Measurements from ENCODE around the gene TMEM181. TPM values are rescaled to one million over a fixed set of nuclear protein-coding genes. Genes with fewer than 3 reads are reported as not detected.

The TMEM181 gene
- polyA plus RNA-seq, 1 of the 3 experiments (the other 2 are of a cell fraction) = 19.5 TPM

DNA sequence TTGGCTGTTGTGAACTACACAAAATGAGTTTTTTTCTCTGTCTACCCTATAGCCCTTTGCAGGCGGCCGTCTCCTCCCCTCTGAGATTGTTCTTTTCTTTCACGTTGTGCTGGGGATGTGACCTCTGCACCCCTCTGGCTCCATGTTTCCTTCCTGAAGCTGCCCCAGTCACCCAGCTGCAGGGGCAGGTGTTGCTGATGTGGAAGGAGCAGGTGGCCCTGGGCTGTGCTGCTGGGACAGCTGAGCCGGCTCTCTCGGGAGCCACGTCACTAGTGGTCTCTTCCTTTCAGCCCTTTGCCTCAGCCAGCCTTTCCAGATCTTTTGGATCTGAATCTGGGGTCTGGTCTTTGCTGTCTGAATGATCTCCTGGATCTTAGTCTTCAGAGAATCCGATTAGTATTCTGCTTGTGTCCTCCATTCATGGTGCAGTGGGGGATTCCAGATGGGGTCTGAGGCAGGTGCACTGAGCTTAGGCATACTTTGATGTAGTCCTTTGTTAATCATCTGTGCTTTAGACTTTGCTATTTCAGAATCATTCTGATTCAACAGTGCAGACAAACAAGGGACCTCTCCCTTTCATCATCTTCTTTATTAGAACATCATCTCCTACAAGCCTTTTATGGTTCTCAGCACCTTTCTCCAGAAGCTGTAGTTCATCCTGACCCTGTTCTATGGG lies 31.4 kb downstream of the TMEM181 start (continued):
- TF ChIP-seq, protein P1, sequence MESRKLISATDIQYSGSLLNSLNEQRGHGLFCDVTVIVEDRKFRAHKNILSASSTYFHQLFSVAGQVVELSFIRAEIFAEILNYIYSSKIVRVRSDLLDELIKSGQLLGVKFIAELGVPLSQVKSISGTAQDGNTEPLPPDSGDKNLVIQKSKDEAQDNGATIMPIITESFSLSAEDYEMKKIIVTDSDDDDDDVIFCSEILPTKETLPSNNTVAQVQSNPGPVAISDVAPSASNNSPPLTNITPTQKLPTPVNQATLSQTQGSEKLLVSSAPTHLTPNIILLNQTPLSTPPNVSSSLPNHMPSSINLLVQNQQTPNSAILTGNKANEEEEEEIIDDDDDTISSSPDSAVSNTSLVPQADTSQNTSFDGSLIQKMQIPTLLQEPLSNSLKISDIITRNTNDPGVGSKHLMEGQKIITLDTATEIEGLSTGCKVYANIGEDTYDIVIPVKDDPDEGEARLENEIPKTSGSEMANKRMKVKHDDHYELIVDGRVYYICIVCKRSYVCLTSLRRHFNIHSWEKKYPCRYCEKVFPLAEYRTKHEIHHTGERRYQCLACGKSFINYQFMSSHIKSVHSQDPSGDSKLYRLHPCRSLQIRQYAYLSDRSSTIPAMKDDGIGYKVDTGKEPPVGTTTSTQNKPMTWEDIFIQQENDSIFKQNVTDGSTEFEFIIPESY (IDR thresholded peaks at IDR 0.05; ENCODE audit: borderline replicate concordance, low read depth) = no peak
- TF ChIP-seq YY1 (IDR thresholded peaks at IDR 0.05; ENCODE audit: low read depth) = no peak
- TF ChIP-seq MXI1 (IDR thresholded peaks at IDR 0.05; ENCODE audit: low read depth, low read length) = no peak

DNA sequence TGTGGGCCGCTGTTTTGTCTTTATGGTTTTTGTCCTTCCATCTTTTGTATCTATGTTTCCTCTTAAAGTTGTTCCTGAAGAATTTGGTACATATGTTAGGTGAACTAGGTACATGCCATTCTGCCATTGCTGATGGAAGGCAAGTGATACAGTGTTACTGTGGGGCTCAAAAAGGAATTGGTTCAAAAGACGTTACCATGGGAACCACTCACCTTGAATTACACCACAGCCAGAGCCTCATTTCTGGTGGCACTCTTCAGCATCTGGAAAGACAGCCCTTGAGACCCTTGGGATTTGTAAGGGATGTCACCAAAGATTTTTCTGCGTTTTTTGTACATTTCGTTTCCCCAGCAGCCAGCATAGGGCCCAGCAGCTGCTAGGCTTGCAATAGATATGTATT lies 31.9 kb downstream of the TMEM181 start:
- DNase-seq = no peak
- Histone ChIP-seq H3K9me3 (no peaks in the 10 kb centered on the region), H3K4me2 (no peak overlapping the region), H3K4me1 (ENCODE audit: control insufficient read depth in 1 of 2, insufficient read depth in 2 of 2, low read depth in 1 of 2, low read length in 1 of 2) (no peaks in the 10 kb centered on the region; a peak in 1 of 4 replicates), H3K79me2 (ENCODE audit: insufficient read depth) (no peaks in the 10 kb centered on the region), H3K36me3 (replicated peaks in 1 of 2; ENCODE audit: control insufficient read depth in 1 of 2, insufficient read depth in 2 of 2, low read length in 1 of 2) (peaks cover 29 to 52% of the 10 kb centered on the region in 2 experiments), H3K9ac (no peak overlapping the region), H3K9me2 (no peaks in the 10 kb centered on the region), H2AFZ (ENCODE audit: low read depth) (no peak overlapping the region), H4K20me1 (ENCODE audit: insufficient read depth) (no peaks in the 10 kb centered on the region), H3F3A (replicated peaks; ENCODE audit: insufficient read depth) (no peaks in the 10 kb centered on the region), H3K4me3 (ENCODE audit: low read depth in 2 of 2, low read length in 1 of 2) (no peak overlapping the region), H3K27ac (ENCODE audit: low read depth in 2 of 2, low read length in 1 of 2) (no peak overlapping the region), H3K27me3 (ENCODE audit: insufficient read depth) (no peaks in the 10 kb centered on the region)
- TF ChIP-seq TEAD4 (IDR thresholded peaks at IDR 0.05; ENCODE audit: borderline replicate concordance, insufficient read depth) (no peak), YY1 (IDR thresholded peaks at IDR 0.05; ENCODE audit: low read depth) (no peak), NRF1 (IDR thresholded peaks at IDR 0.05; ENCODE audit: low read depth, low read length) (no peak), JUND (IDR thresholded peaks at IDR 0.05) (no peak), RAD21 (IDR thresholded peaks at IDR 0.05; ENCODE audit: low read length) (no peak), FOXM1 (IDR thresholded peaks at IDR 0.05; ENCODE audit: low read depth) (no peak), MXI1 (IDR thresholded peaks at IDR 0.05; ENCODE audit: low read depth, low read length) (no peak), NFIC (IDR thresholded peaks at IDR 0.05; ENCODE audit: borderline replicate concordance) (no peak)
- TF ChIP-seq, protein P2, sequence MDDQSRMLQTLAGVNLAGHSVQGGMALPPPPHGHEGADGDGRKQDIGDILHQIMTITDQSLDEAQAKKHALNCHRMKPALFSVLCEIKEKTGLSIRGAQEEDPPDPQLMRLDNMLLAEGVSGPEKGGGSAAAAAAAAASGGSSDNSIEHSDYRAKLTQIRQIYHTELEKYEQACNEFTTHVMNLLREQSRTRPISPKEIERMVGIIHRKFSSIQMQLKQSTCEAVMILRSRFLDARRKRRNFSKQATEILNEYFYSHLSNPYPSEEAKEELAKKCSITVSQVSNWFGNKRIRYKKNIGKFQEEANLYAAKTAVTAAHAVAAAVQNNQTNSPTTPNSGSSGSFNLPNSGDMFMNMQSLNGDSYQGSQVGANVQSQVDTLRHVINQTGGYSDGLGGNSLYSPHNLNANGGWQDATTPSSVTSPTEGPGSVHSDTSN (IDR thresholded peaks at IDR 0.05) = no peak
- CTCF ChIA-PET = interaction anchor here (1.8 kb wide), 1 partner anchor 13 kb away, joined by 8 read pairs; no protein-coding TSS in a partner anchor
- POLR2A ChIA-PET = no interaction called here
- 100% methylated on average over 4 of the region's 4 CpGs for WGBS (ENCODE audit: low lambda C conversion rate)

DNA sequence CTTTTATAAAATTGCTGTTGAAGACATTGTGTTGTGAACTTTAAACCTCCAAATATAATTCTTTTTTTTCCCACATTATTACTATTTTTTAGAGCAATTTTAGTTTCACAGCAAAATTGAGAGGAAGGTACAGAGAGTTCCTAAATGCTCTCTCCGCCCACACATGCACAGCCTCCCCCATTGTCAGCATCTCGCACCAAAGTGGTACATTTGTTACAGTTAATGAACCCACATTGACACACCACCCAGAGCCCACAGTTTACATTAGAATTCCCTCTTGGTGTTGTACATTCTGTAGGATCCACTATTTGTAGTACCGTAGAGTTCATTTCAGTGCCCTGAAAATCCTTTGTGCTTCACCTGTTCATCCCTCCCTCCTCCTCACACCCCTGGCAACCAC lies 33.8 kb downstream of the TMEM181 start:
- ChIA-PET CTCF (interaction anchor here (1.1 to 2.0 kb wide), 4 partner anchors 10 to 98 kb away, joined by 3 to 8 read pairs (median 6); no protein-coding TSS in a partner anchor), POLR2A (no interaction called here)
- no peaks in the 10 kb centered on the region for H3K9me2 ChIP-seq
- no peaks in the 10 kb centered on the region for H3F3A ChIP-seq (replicated peaks; ENCODE audit: insufficient read depth)
- no peaks in the 10 kb centered on the region for H3K9me3 ChIP-seq
- H3K27ac ChIP-seq (ENCODE audit: low read depth in 2 of 2, low read length in 1 of 2) = no peak overlapping the region
- H3K9ac ChIP-seq = no peak overlapping the region
- H2AFZ ChIP-seq (ENCODE audit: low read depth) = no peak overlapping the region
- peaks cover 25 to 46% of the 10 kb centered on the region in 2 experiments for H3K36me3 ChIP-seq (replicated peaks in 1 of 2; ENCODE audit: control insufficient read depth in 1 of 2, insufficient read depth in 2 of 2, low read length in 1 of 2)
- WGBS (ENCODE audit: low lambda C conversion rate) = 100% methylated on average over 3 of the region's 3 CpGs
- H3K79me2 ChIP-seq (ENCODE audit: insufficient read depth) = no peaks in the 10 kb centered on the region
- H3K4me1 ChIP-seq (ENCODE audit: control insufficient read depth in 1 of 2, insufficient read depth in 2 of 2, low read depth in 1 of 2, low read length in 1 of 2) = no peaks in the 10 kb centered on the region; a peak in 1 of 4 replicates
- no peak for DNase-seq
- H4K20me1 ChIP-seq (ENCODE audit: insufficient read depth) = no peaks in the 10 kb centered on the region
- H3K4me3 ChIP-seq (ENCODE audit: low read depth in 2 of 2, low read length in 1 of 2) = no peak overlapping the region
- no peaks in the 10 kb centered on the region for H3K27me3 ChIP-seq (ENCODE audit: insufficient read depth)
- TF ChIP-seq EP300 (IDR thresholded peaks at IDR 0.05; ENCODE audit: borderline replicate concordance in 1 of 2, low read depth in 1 of 2, low read length in 1 of 2) (no peak), FOSL2 (IDR thresholded peaks at IDR 0.05; ENCODE audit: borderline replicate concordance, low read depth) (no peak), GABPA (IDR thresholded peaks at IDR 0.05; ENCODE audit: low read depth) (no peak), CHD2 (IDR thresholded peaks at IDR 0.05; ENCODE audit: low read length, partially characterized antibody) (no peak), YY1 (IDR thresholded peaks at IDR 0.05; ENCODE audit: low read depth) (no peak), GATA2 (CRISPR knock-in tag; IDR thresholded peaks at IDR 0.05) (no peak), RCOR1 (IDR thresholded peaks at IDR 0.05; ENCODE audit: low read length) (no peak), MXI1 (IDR thresholded peaks at IDR 0.05; ENCODE audit: low read depth, low read length) (no peak), FOXM1 (IDR thresholded peaks at IDR 0.05; ENCODE audit: low read depth) (no peak), EZH2phosphoT487 (IDR thresholded peaks at IDR 0.05; ENCODE audit: borderline replicate concordance, low read depth) (no peak), NFIC (IDR thresholded peaks at IDR 0.05; ENCODE audit: borderline replicate concordance) (no peak)
- TF ChIP-seq, protein P2 (IDR thresholded peaks at IDR 0.05) = no peak
- TF ChIP-seq, protein P3, sequence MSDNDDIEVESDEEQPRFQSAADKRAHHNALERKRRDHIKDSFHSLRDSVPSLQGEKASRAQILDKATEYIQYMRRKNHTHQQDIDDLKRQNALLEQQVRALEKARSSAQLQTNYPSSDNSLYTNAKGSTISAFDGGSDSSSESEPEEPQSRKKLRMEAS (IDR thresholded peaks at IDR 0.05; ENCODE audit: low read depth) = no peak
- no peak overlapping the region for H3K4me2 ChIP-seq
